HepG2 (cell line): Measurements from ENCODE around the gene NKRF.

ENCODE experiments used
- ARHGAP35 ChIP-seq: sonication (generic); formaldehyde crosslinking; IDR thresholded peaks from 2 replicates; pipeline ENCODE4 v1.9.0; 2022; ENCODE audit warnings: mild to moderate bottlenecking, inconsistent platforms, moderate library complexity, missing genetic modification reagents, borderline replicate concordance
- CTCF ChIP-seq: sonication (generic); formaldehyde crosslinking; IDR thresholded peaks from 2 replicates; pipeline ENCODE4 v1.5.0; 2020; ENCODE audit warnings: mild to moderate bottlenecking, missing genetic modification reagents, moderate library complexity
- E2F1 ChIP-seq: sonication (generic); formaldehyde crosslinking; IDR thresholded peaks from 2 replicates; pipeline ENCODE4 v1.5.0; 2020; ENCODE audit warnings: missing genetic modification reagents
- EZH2 ChIP-seq: conservative IDR thresholded peaks from 2 replicates; pipeline ENCODE4 v1.6.1; 2012; ENCODE audit warnings: mild to moderate bottlenecking, low read depth, low read length, moderate library complexity
- FOSL1 ChIP-seq: sonication (generic); formaldehyde crosslinking; IDR thresholded peaks from 2 replicates; pipeline ENCODE4 v1.9.0; 2021; ENCODE audit warnings: missing genetic modification reagents, borderline replicate concordance
- NCOA1 ChIP-seq: sonication (generic); formaldehyde crosslinking; IDR thresholded peaks from 2 replicates; pipeline ENCODE4 v1.9.0; 2021; ENCODE audit warnings: missing genetic modification reagents
- RAD51 ChIP-seq: fragments of 450-650 bp; IDR thresholded peaks from 2 replicates; pipeline ENCODE4 v1.6.1; 2016; ENCODE audit warnings: borderline replicate concordance
- REST ChIP-seq, 2 experiments: IDR thresholded peaks; 2 replicates each; pipeline ENCODE4 v1.6.1; 2011 to 2012; ENCODE audit warnings: low read length in 2 of 2, borderline replicate concordance in 1 of 2, low read depth in 1 of 2, mild to moderate bottlenecking in 1 of 2, moderate library complexity in 1 of 2
- SMARCC2 ChIP-seq: fragments of 450-650 bp; IDR thresholded peaks from 2 replicates; pipeline ENCODE4 v1.6.1; 2017; ENCODE audit warnings: antibody characterized with exemption, mild to moderate bottlenecking
- ZNF670 ChIP-seq: sonication (generic); formaldehyde crosslinking; IDR thresholded peaks from 2 replicates; pipeline ENCODE4 v1.8.0; 2022; ENCODE audit warnings: mild to moderate bottlenecking, missing genetic modification reagents, borderline replicate concordance

- TF ChIP-seq REST (IDR thresholded peaks at IDR 0.05; ENCODE audit: borderline replicate concordance in 1 of 2, low read depth in 1 of 2, low read length in 2 of 2) (no peak), ARHGAP35 (no peak), EZH2 (no peak), CTCF (no peak), FOSL1 (CRISPR knock-in tag) (no peak), E2F1 (no peak), RAD51 (no peak), ZNF670 (CRISPR knock-in tag) (no peak), NCOA1 (CRISPR knock-in tag) (no peak), SMARCC2 (no peak)
Observed at GRCh38 chrX:119552508-119552907, 53.7 kb downstream of the NKRF start.
